K562 (cell line): ENCODE results near the gene AFF1. TPM values are rescaled to one million over a fixed set of nuclear protein-coding genes. Genes with fewer than 3 reads are reported as not detected.

ENCODE experiments used
- ATAC-seq: fragments of 200-7000 bp; cut with Tn5 transposase; 3 replicates; pipeline ENCODE4 v1.9.1; 2020; ENCODE audit warnings: moderate library complexity
- BruUV-seq: library from RNA; stranded (reverse); fragments of 400-500 nt; replicated peaks from 2 replicates; lab custom pipeline; 2021; lab: Mats Ljungman, UMichigan
- CTCF ChIA-PET: fragments of 300-600 bp; formaldehyde crosslinking; extraction: SDS; loops from one replicate; lab custom pipeline; 2021; ENCODE audit warnings: low intra/inter-chr PET ratio; lab: Yijun Ruan, JAX
- POLR2A ChIA-PET: fragments of 300-600, 350-650 bp; sonication (Branson Sonifier 250); formaldehyde crosslinking; extraction: SDS; loops from one replicate; lab custom pipeline; 2021; ENCODE audit warnings: antibody characterized with exemption, inconsistent platforms; lab: Yijun Ruan, JAX
- DNase-seq, 4 experiments: peaks; one replicate each; pipeline versions ENCODE4 v3.0.0 to v3.0.0-alpha.2; 2011 to 2018; ENCODE audit warnings: low spot score in 3 of 4, mixed read lengths in 3 of 4; ENCODE audit errors: extremely low read depth in 1 of 4
- FAIRE-seq: peaks from 2 replicates; lab custom pipeline; 2011; peaks lifted over from hg19 to GRCh38; lab: Jason Lieb, UNC
- H2AFZ ChIP-seq: 2 replicates; pipeline ENCODE4 v1.6.0; 2011; ENCODE audit warnings: low read depth, low read length, control low read depth, inconsistent platforms
- H3K27ac ChIP-seq: fragments of 200-600 bp; 3 replicates; pipeline ENCODE4 v1.8.0; 2011; ENCODE audit warnings: low read depth, mild to moderate bottlenecking, control low read depth, inconsistent platforms, low read length, moderate library complexity, mixed read lengths; ENCODE audit errors: extremely low read depth
- H3K27me3 ChIP-seq, 2 experiments: fragments of 300-600 bp in 1 of 2; 2 replicates in 1 of 2; 3 replicates in 1 of 2; pipeline versions ENCODE4 v1.6.0 to v1.8.0; 2011; ENCODE audit warnings: inconsistent platforms in 2 of 2, low read length in 2 of 2, mild to moderate bottlenecking in 1 of 2, mixed read lengths in 1 of 2, moderate library complexity in 1 of 2; ENCODE audit not compliant: control insufficient read depth in 2 of 2, insufficient read depth in 2 of 2
- H3K36me3 ChIP-seq: fragments of 300-600 bp; 3 replicates; pipeline ENCODE4 v1.8.0; 2011; ENCODE audit warnings: mild to moderate bottlenecking, low read length, inconsistent platforms; ENCODE audit not compliant: control insufficient read depth, insufficient read depth
- H3K4me1 ChIP-seq, 2 experiments: fragments of 200-600 bp in 1 of 2; replicated peaks in 1 of 2; 2 replicates in 1 of 2; 3 replicates in 1 of 2; pipeline versions ENCODE4 v1.5.1 to v1.8.0; 2011; ENCODE audit warnings: inconsistent platforms in 2 of 2, low read length in 2 of 2, mild to moderate bottlenecking in 1 of 2, mixed read lengths in 1 of 2, moderate library complexity in 1 of 2; ENCODE audit not compliant: control insufficient read depth in 2 of 2, insufficient read depth in 2 of 2
- H3K4me2 ChIP-seq: 2 replicates; pipeline ENCODE4 v1.6.1; 2011; ENCODE audit warnings: low read length, control low read depth, inconsistent platforms, mixed read lengths; ENCODE audit not compliant: insufficient read depth
- H3K4me3 ChIP-seq: fragments of 200-600 bp; sonication (generic), shearing (Covaris generic); 2 replicates; pipeline ENCODE4 v1.5.1; 2016; ENCODE audit warnings: control low read depth, inconsistent platforms
- H3K79me2 ChIP-seq: fragments of 200-600 bp; 3 replicates; pipeline ENCODE4 v1.8.0; 2011; ENCODE audit warnings: low read length, inconsistent platforms; ENCODE audit not compliant: control insufficient read depth, insufficient read depth
- H3K9ac ChIP-seq, 2 experiments: 2 replicates each; pipeline versions ENCODE4 v1.6.0 to v1.6.1; 2011; ENCODE audit warnings: low read depth in 2 of 2, low read length in 2 of 2, control low read depth in 1 of 2, inconsistent platforms in 1 of 2, mild to moderate bottlenecking in 1 of 2, mixed read lengths in 1 of 2; ENCODE audit not compliant: insufficient read depth in 1 of 2
- H3K9me1 ChIP-seq: one replicate; pipeline ENCODE4 v1.6.0; 2011; ENCODE audit warnings: inconsistent platforms, mild to moderate bottlenecking, low read length, moderate library complexity; ENCODE audit not compliant: control insufficient read depth, insufficient read depth
- H3K9me3 ChIP-seq: replicated peaks from 2 replicates; pipeline ENCODE4 v1.5.1; 2011; ENCODE audit warnings: low read depth, low read length, inconsistent platforms; ENCODE audit not compliant: control insufficient read depth, insufficient read depth
- H4K20me1 ChIP-seq: replicated peaks from 2 replicates; pipeline ENCODE4 v1.6.1; 2011; ENCODE audit warnings: low read length, inconsistent platforms, mixed read lengths; ENCODE audit not compliant: control insufficient read depth, insufficient read depth
- BMI1 ChIP-seq: fragments of 150-350 bp; IDR thresholded peaks from 2 replicates; pipeline ENCODE4 v1.6.1; 2014; ENCODE audit warnings: low read length
- GATA2 ChIP-seq: sonication (generic); formaldehyde crosslinking; IDR thresholded peaks from 2 replicates; pipeline ENCODE4 v1.4.0; 2020; ENCODE audit warnings: mild to moderate bottlenecking, missing genetic modification reagents
- GTF2A2 ChIP-seq: IDR thresholded peaks from 2 replicates; pipeline ENCODE4 v1.6.1; 2016; ENCODE audit warnings: mild to moderate bottlenecking, missing genetic modification characterization, missing compliant biosample characterization
- MAFK ChIP-seq: IDR thresholded peaks from 2 replicates; pipeline ENCODE4 v1.6.1; 2011; ENCODE audit warnings: low read length, improper control_type of control experiment
- MCM5 ChIP-seq: fragments of 450-650 bp; IDR thresholded peaks from 2 replicates; pipeline ENCODE4 v1.6.1; 2016; ENCODE audit warnings: low read depth
- RAD51 ChIP-seq: fragments of 450-650 bp; IDR thresholded peaks from 2 replicates; pipeline ENCODE4 v1.7.1; 2016; ENCODE audit warnings: low read depth, mild to moderate bottlenecking, borderline replicate concordance
- RBFOX2 ChIP-seq: fragments of 200-400 bp; formaldehyde crosslinking; IDR thresholded peaks from 2 replicates; pipeline ENCODE4 v1.6.1; 2017; ENCODE audit warnings: low read depth, mild to moderate bottlenecking, low read length, moderate library complexity
- SIRT6 ChIP-seq: IDR thresholded peaks from one replicate; pipeline ENCODE4 v1.6.1; 2012; ENCODE audit warnings: low read depth, mild to moderate bottlenecking, control low read depth, inconsistent platforms, low read length, moderate library complexity
- SMARCE1 ChIP-seq: fragments of 450-650 bp; IDR thresholded peaks from 2 replicates; pipeline ENCODE4 v1.7.1; 2016; ENCODE audit warnings: mild to moderate bottlenecking
- TOE1 ChIP-seq, 2 experiments: fragments of 450-650 bp in 1 of 2; sonication (generic) in 1 of 2; formaldehyde crosslinking in 1 of 2; IDR thresholded peaks; 2 replicates each; pipeline versions ENCODE4 v1.7.1 to v1.8.0; 2016 to 2022; ENCODE audit warnings: borderline replicate concordance in 2 of 2, mild to moderate bottlenecking in 2 of 2, antibody characterized with exemption in 1 of 2, inconsistent platforms in 1 of 2, low read depth in 1 of 2, missing genetic modification reagents in 1 of 2, moderate library complexity in 1 of 2
- ZC3H11A ChIP-seq: IDR thresholded peaks from 2 replicates; pipeline ENCODE4 v1.6.1; 2012; ENCODE audit warnings: low read depth, low read length, improper control_type of control experiment
- ZNF41 ChIP-seq: fragments of 250-450 bp; sonication (Bioruptor Pico); conservative IDR thresholded peaks from 2 replicates; pipeline ENCODE4 v1.4.0; 2020; ENCODE audit warnings: mild to moderate bottlenecking
- ZZZ3 ChIP-seq: fragments of 450-650 bp; IDR thresholded peaks from 2 replicates; pipeline ENCODE4 v1.6.1; 2016; ENCODE audit warnings: antibody characterized with exemption, mild to moderate bottlenecking, moderate library complexity
- WGBS: fragments of 100-300 bp; shearing (Covaris generic); methylation state at CpG from one replicate; pipeline ENCODE4 v1.1.6; 2016; ENCODE audit warnings: low coverage, mixed read lengths; ENCODE audit not compliant: insufficient coverage; ENCODE audit errors: missing lambda C conversion rate; 5-methylcytosine and 5-hydroxymethylcytosine counted together
- in situ Hi-C: fragments of 300-500 bp; cut with MboI; formaldehyde crosslinking; loops from 4 replicates; pipeline ENCODE4 v1.15.0; 2018; ENCODE audit warnings: inconsistent platforms, mixed read lengths
- intact Hi-C: fragments of 100-400 bp; cut with micrococcal nuclease; formaldehyde crosslinking; loops from 2 replicates; pipeline ENCODE4 v1.14.2; 2022
- polyA plus RNA-seq, 8 experiments: library from polyadenylated mRNA; depleted of rRNA in 4 of 8; stranded (reverse) in 5 of 8; unstranded in 3 of 8; fragments of >200 nt; fragmentation: Nextera tagmentation in 2 of 8; fragmentation: Illumina TruSeq in 1 of 8; extraction: Ambion mirVana in 2 of 8; extraction: Trizol in 1 of 8; gene quantifications; 2 replicates each; pipeline versions ENCODE4 v1.2.1 to v1.2.3, GENCODE V29; 2011 to 2014; ENCODE audit warnings: inconsistent platforms in 1 of 8, missing spikeins in 1 of 8
- total RNA-seq, 7 experiments: library from RNA; depleted of rRNA in 6 of 7; stranded (reverse); fragments of >200 nt in 6 of 7; fragmentation: Illumina TruSeq in 2 of 7; extraction: Trizol in 2 of 7; gene quantifications; 2 replicates each; pipeline versions ENCODE4 v1.2.1 to v1.2.3, GENCODE V29; 2011 to 2021; ENCODE audit warnings: low replicate concordance in 1 of 7
- TF ChIP-seq, protein P1 (sequence below): fragments of 450-650 bp; formaldehyde crosslinking; IDR thresholded peaks from 2 replicates; pipeline ENCODE4 v1.4.0; 2022; ENCODE audit warnings: mild to moderate bottlenecking, moderate library complexity
- TF ChIP-seq, protein P2 (sequence below): sonication (generic); formaldehyde crosslinking; IDR thresholded peaks from 2 replicates; pipeline ENCODE4 v1.8.0; 2023; ENCODE audit warnings: mild to moderate bottlenecking, missing genetic modification reagents
- TF ChIP-seq, protein P3 (sequence below): fragments of 450-650 bp; IDR thresholded peaks from 2 replicates; pipeline ENCODE4 v1.6.1; 2017; ENCODE audit warnings: antibody characterized with exemption

The AFF1 gene
- total and polyA plus RNA-seq, 9 of the 15 experiments (the other 6 are each of a cell fraction or from before 2014, with no cell fraction given): 4.1 to 47.5 (median 17.2) TPM

DNA sequence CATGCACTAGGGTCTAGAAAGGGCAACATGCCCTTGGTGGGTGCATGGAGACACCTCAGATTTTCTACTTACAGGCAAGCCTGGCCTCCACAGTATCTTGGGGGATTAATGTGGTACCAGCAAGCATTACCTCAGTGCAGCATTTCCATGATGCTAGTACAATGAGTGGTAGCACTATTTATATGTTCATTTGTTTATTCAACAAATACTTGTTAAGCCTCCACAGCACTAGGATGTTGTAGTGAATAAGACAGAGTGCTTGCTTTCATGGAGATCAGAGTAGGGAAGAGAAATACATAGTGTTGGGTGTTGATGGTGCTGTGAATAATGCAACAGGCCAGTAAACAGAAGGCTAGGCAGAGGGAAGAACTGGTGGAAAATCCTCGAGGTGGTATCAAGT lies 152.2 kb downstream of the AFF1 start (continued):
- no peak for TF ChIP-seq GTF2A2 (tag)
- TF ChIP-seq GATA2 (CRISPR knock-in tag): no peak

DNA sequence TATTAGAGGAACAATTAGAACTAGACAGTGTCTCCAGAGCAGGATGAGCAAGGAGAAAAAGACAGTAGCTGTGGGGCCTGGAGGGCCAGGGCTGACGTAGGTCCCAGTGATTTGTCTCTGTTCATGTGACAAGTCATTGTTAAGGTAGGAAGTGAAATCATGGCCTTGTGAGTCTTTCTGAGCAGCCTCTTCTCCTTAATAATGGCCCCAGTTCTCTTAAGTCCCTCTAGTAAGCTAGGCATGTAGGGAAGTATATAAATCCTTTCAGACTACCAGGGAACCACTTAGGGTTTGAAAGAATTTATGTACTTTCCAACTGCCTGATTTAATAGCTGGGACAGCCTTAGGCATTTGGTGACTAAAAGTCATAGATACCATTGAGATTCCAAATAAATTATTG lies 152.6 kb downstream of the AFF1 start:
- POLR2A ChIA-PET: no interaction called here
- peaks cover 0 to 8% of the 10 kb centered on the region in 2 experiments; a peak in 3 of 5 replicates for H3K4me1 ChIP-seq
- FAIRE-seq (no peak), DNase-seq (no peak), ATAC-seq (no peak)
- no peaks in the 10 kb centered on the region for H4K20me1 ChIP-seq
- H3K9ac ChIP-seq: no peak overlapping the region
- no peaks in the 10 kb centered on the region for H3K9me1 ChIP-seq
- CTCF ChIA-PET: no interaction called here
- no peaks in the 10 kb centered on the region for H3K27me3 ChIP-seq
- no TSS peak for BruUV-seq
- H3K4me2 ChIP-seq: no peak overlapping the region
- WGBS: no CpG with 5 or more reads among the region's 1 CpG
- in situ Hi-C loops: no loop called here
- H3K4me3 ChIP-seq: no peak overlapping the region
- peaks cover 21% of the 10 kb centered on the region for H3K79me2 ChIP-seq
- H3K9me3 ChIP-seq: no peaks in the 10 kb centered on the region
- H3K36me3 ChIP-seq: peaks cover 51% of the 10 kb centered on the region
- intact Hi-C loops: no loop called here
- no peak overlapping the region for H3K27ac ChIP-seq
- no peak overlapping the region for H2AFZ ChIP-seq
- TF ChIP-seq SIRT6: no peak
- no peak for TF ChIP-seq MAFK
- TF ChIP-seq, protein P1, sequence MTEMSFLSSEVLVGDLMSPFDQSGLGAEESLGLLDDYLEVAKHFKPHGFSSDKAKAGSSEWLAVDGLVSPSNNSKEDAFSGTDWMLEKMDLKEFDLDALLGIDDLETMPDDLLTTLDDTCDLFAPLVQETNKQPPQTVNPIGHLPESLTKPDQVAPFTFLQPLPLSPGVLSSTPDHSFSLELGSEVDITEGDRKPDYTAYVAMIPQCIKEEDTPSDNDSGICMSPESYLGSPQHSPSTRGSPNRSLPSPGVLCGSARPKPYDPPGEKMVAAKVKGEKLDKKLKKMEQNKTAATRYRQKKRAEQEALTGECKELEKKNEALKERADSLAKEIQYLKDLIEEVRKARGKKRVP: no peak
- no peak for TF ChIP-seq RAD51
- no peak for TF ChIP-seq ZC3H11A
- TF ChIP-seq, protein P2, sequence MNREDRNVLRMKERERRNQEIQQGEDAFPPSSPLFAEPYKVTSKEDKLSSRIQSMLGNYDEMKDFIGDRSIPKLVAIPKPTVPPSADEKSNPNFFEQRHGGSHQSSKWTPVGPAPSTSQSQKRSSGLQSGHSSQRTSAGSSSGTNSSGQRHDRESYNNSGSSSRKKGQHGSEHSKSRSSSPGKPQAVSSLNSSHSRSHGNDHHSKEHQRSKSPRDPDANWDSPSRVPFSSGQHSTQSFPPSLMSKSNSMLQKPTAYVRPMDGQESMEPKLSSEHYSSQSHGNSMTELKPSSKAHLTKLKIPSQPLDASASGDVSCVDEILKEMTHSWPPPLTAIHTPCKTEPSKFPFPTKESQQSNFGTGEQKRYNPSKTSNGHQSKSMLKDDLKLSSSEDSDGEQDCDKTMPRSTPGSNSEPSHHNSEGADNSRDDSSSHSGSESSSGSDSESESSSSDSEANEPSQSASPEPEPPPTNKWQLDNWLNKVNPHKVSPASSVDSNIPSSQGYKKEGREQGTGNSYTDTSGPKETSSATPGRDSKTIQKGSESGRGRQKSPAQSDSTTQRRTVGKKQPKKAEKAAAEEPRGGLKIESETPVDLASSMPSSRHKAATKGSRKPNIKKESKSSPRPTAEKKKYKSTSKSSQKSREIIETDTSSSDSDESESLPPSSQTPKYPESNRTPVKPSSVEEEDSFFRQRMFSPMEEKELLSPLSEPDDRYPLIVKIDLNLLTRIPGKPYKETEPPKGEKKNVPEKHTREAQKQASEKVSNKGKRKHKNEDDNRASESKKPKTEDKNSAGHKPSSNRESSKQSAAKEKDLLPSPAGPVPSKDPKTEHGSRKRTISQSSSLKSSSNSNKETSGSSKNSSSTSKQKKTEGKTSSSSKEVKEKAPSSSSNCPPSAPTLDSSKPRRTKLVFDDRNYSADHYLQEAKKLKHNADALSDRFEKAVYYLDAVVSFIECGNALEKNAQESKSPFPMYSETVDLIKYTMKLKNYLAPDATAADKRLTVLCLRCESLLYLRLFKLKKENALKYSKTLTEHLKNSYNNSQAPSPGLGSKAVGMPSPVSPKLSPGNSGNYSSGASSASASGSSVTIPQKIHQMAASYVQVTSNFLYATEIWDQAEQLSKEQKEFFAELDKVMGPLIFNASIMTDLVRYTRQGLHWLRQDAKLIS (CRISPR knock-in tag): no peak
- TF ChIP-seq RBFOX2: no peak
- TF ChIP-seq BMI1: no peak
- TF ChIP-seq, protein P3, sequence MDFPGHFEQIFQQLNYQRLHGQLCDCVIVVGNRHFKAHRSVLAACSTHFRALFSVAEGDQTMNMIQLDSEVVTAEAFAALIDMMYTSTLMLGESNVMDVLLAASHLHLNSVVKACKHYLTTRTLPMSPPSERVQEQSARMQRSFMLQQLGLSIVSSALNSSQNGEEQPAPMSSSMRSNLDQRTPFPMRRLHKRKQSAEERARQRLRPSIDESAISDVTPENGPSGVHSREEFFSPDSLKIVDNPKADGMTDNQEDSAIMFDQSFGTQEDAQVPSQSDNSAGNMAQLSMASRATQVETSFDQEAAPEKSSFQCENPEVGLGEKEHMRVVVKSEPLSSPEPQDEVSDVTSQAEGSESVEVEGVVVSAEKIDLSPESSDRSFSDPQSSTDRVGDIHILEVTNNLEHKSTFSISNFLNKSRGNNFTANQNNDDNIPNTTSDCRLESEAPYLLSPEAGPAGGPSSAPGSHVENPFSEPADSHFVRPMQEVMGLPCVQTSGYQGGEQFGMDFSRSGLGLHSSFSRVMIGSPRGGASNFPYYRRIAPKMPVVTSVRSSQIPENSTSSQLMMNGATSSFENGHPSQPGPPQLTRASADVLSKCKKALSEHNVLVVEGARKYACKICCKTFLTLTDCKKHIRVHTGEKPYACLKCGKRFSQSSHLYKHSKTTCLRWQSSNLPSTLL: no peak
- TF ChIP-seq ZNF41 (CRISPR knock-in tag): no peak
- no peak for TF ChIP-seq SMARCE1
- no peak for TF ChIP-seq ZZZ3
- TF ChIP-seq MCM5: no peak
- TF ChIP-seq TOE1 (IDR thresholded peaks at IDR 0.05; ENCODE audit: borderline replicate concordance): no peak
- no peak for TF ChIP-seq TOE1 (CRISPR knock-in tag; IDR thresholded peaks at IDR 0.05; ENCODE audit: borderline replicate concordance, low read depth)
